Endothelial cell of umbilical vein (primary cell): Measurements from ENCODE around the gene PKNOX2. TPM values are rescaled to one million over a fixed set of nuclear protein-coding genes. Genes with fewer than 3 reads are reported as not detected.

Experiments
- BruUV-seq: library from RNA; stranded (reverse); fragments of 400-500 nt; replicated peaks from 2 replicates; lab custom pipeline; 2021; lab: Mats Ljungman, UMichigan
- CTCF ChIA-PET: fragments of 300-600, 350-600 bp; sonication (Branson Sonifier 250); formaldehyde crosslinking; loops from one replicate; lab custom pipeline; 2021; ENCODE audit warnings: antibody characterized with exemption, inconsistent platforms; lab: Charles Lee
- POLR2A ChIA-PET: fragments of 300-600, 350-600 bp; sonication (Branson Sonifier 250); formaldehyde crosslinking; loops from one replicate; lab custom pipeline; 2021; ENCODE audit warnings: antibody characterized with exemption, inconsistent platforms; lab: Charles Lee
- DNase-seq: peaks from one replicate; pipeline ENCODE4 v3.0.0-alpha.2; 2011; ENCODE audit warnings: low read depth, low spot score
- FAIRE-seq: peaks from 2 replicates; lab custom pipeline; 2011; peaks lifted over from hg19 to GRCh38; lab: Jason Lieb, UNC
- H2AFZ ChIP-seq: 2 replicates; pipeline ENCODE4 v1.6.0; 2012; ENCODE audit warnings: low read depth, low read length, control low read depth, inconsistent platforms
- H3K27ac ChIP-seq: 2 replicates; pipeline ENCODE4 v1.5.1; 2011; ENCODE audit warnings: low read depth, mild to moderate bottlenecking, control low read depth, low read length, moderate library complexity; ENCODE audit not compliant: insufficient read depth
- H3K27me3 ChIP-seq, 2 experiments: 2 replicates each; pipeline versions ENCODE4 v1.6.0 to v1.6.1; 2011; ENCODE audit warnings: low read length in 2 of 2, mixed read lengths in 1 of 2; ENCODE audit not compliant: control insufficient read depth in 2 of 2, insufficient read depth in 2 of 2
- H3K36me3 ChIP-seq, 2 experiments: 2 replicates in 1 of 2; 3 replicates in 1 of 2; pipeline ENCODE4 v1.5.1; 2011; ENCODE audit warnings: low read length in 2 of 2, mild to moderate bottlenecking in 1 of 2, moderate library complexity in 1 of 2; ENCODE audit not compliant: control insufficient read depth in 2 of 2, insufficient read depth in 2 of 2; ENCODE audit errors: extremely low read depth in 1 of 2
- H3K4me1 ChIP-seq: 3 replicates; pipeline ENCODE4 v1.5.1; 2011; ENCODE audit warnings: mild to moderate bottlenecking, low read length; ENCODE audit not compliant: control insufficient read depth, insufficient read depth; ENCODE audit errors: extremely low read depth
- H3K4me2 ChIP-seq: 2 replicates; pipeline ENCODE4 v1.6.1; 2011; ENCODE audit warnings: low read length, control low read depth, mixed read lengths; ENCODE audit not compliant: insufficient read depth
- H3K4me3 ChIP-seq, 3 experiments: fragments of 200-600 bp in 1 of 3; sonication (generic), shearing (Covaris generic) in 1 of 3; replicated peaks in 1 of 3; 2 replicates each; pipeline ENCODE4 v1.5.1; 2011 to 2016; ENCODE audit warnings: control low read depth in 3 of 3, low read length in 3 of 3, mild to moderate bottlenecking in 2 of 3, inconsistent platforms in 1 of 3, low read depth in 1 of 3, moderate library complexity in 1 of 3; ENCODE audit not compliant: insufficient read depth in 1 of 3
- H3K79me2 ChIP-seq: 2 replicates; pipeline ENCODE4 v1.6.0; 2012; ENCODE audit warnings: low read length, inconsistent platforms; ENCODE audit not compliant: control insufficient read depth, insufficient read depth
- H3K9ac ChIP-seq: replicated peaks from 2 replicates; pipeline ENCODE3; 2011; ENCODE audit warnings: low read length, control low read depth; ENCODE audit not compliant: insufficient read depth; ENCODE audit errors: extremely low read depth
- H3K9me1 ChIP-seq: replicated peaks from 3 replicates; pipeline ENCODE4 v1.6.0; 2011; ENCODE audit warnings: mild to moderate bottlenecking, low read length; ENCODE audit not compliant: control insufficient read depth, insufficient read depth; ENCODE audit errors: extremely low read depth
- H3K9me3 ChIP-seq: replicated peaks from 2 replicates; pipeline ENCODE4 v1.5.1; 2012; ENCODE audit warnings: low read length, inconsistent platforms; ENCODE audit not compliant: control insufficient read depth, insufficient read depth
- H4K20me1 ChIP-seq: replicated peaks from 2 replicates; pipeline ENCODE3; 2011; ENCODE audit warnings: mild to moderate bottlenecking, low read length; ENCODE audit not compliant: control insufficient read depth, insufficient read depth; ENCODE audit errors: extremely low read depth
- EZH2 ChIP-seq: IDR thresholded peaks from 2 replicates; pipeline ENCODE4 v1.6.1; 2012; ENCODE audit warnings: borderline replicate concordance, low read depth, mild to moderate bottlenecking, moderate library complexity, low read length, inconsistent platforms; ENCODE audit not compliant: severe bottlenecking
- GATA2 ChIP-seq: IDR thresholded peaks from 2 replicates; pipeline ENCODE4 v1.7.0; 2011; ENCODE audit warnings: low read depth, mild to moderate bottlenecking, moderate library complexity, mixed read lengths, low read length; ENCODE audit not compliant: insufficient read length, insufficient read depth
- JUN ChIP-seq: IDR thresholded peaks from 2 replicates; pipeline ENCODE4 v1.6.1; 2011; ENCODE audit warnings: borderline replicate concordance, low read depth; ENCODE audit not compliant: insufficient read length, insufficient read depth
- POLR2A ChIP-seq: IDR thresholded peaks from 2 replicates; pipeline ENCODE4 v1.6.1; 2012; ENCODE audit warnings: low read depth, mild to moderate bottlenecking, control low read depth, low read length
- dilution Hi-C: fragments of 300-500 bp; cut with MboI; formaldehyde crosslinking; loops from one replicate; pipeline ENCODE4 v1.15.0; 2019; ENCODE audit warnings: low sequenced_read_pairs; ENCODE audit not compliant: extremely low pct_ligation_motif_present
- intact Hi-C: fragments of 100-400 bp; cut with micrococcal nuclease; formaldehyde crosslinking; loops from one replicate; pipeline ENCODE4 v1.10.0; 2022
- polyA plus RNA-seq, 4 experiments: library from polyadenylated mRNA; depleted of rRNA in 3 of 4; stranded (reverse) in 3 of 4; unstranded in 1 of 4; fragments of >200 nt; gene quantifications; 2 replicates each; pipeline versions ENCODE4 v1.2.1 to v1.2.3, GENCODE V29; 2011 to 2012; ENCODE audit warnings: missing spikeins in 1 of 4
- total RNA-seq: library from RNA; stranded (reverse); gene quantifications from 2 replicates; pipeline ENCODE4 v1.2.3, GENCODE V29; 2021
- TF ChIP-seq, protein P1 (sequence below), 2 donors: IDR thresholded peaks; 1 replicate in 1 of 2; 2 replicates in 1 of 2; pipeline ENCODE4 v1.5.1; 2011; ENCODE audit warnings: low read length in 2 of 2, mild to moderate bottlenecking in 2 of 2, moderate library complexity in 2 of 2, control low read depth in 1 of 2, inconsistent platforms in 1 of 2, low read depth in 1 of 2; ENCODE audit not compliant: insufficient read depth in 1 of 2; ENCODE audit errors: extremely low read depth in 1 of 2

Gene PKNOX2
- total and polyA plus RNA-seq, 2 donors (not counting 3 experiments of a cell fraction or from before 2014, with no cell fraction given) = 0.11 to 0.91 TPM

GRCh38 chr11:125470355-125470754 is 305.8 kb downstream of the PKNOX2 start:
- POLR2A ChIA-PET = no interaction called here
- intact Hi-C loops = no loop called here
- dilution Hi-C loops = no loop called here
- Histone ChIP-seq H3K9ac (no peak overlapping the region), H3K4me2 (no peak overlapping the region), H3K27ac (no peak overlapping the region), H3K79me2 (no peaks in the 10 kb centered on the region), H4K20me1 (no peaks in the 10 kb centered on the region), H3K4me1 (no peaks in the 10 kb centered on the region), H3K9me1 (no peaks in the 10 kb centered on the region), H3K36me3 (no peaks in the 10 kb centered on the region), H3K9me3 (no peaks in the 10 kb centered on the region), H3K27me3 (no peaks in the 10 kb centered on the region), H2AFZ (no peak overlapping the region), H3K4me3 (no peak overlapping the region)
- no TSS peak for BruUV-seq
- CTCF ChIA-PET = no interaction called here
- DNase-seq = no peak
- no peak for TF ChIP-seq JUN
- FAIRE-seq = no peak

DNA sequence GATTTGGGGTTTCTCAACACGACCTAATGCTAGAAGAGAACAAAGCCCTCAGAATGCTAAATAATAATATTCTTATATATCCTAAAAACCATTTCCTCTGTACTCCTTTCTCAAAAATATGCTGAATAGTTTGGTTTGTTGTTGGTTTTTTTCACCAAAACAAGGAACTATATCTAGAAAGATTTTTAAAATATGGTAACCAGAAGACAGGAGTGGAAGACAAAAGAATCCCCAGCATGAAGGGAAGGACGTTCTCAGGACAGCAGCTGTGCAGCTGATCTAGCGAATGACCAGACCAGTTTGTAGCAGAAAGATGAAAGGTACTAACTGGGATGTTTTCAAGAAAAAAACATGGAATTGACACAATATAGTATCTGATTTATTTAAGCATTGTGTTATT is 312.2 kb downstream of the PKNOX2 start:
- intact Hi-C loops (no loop called here), dilution Hi-C loops (no loop called here)
- Histone ChIP-seq H3K9ac (no peak overlapping the region), H3K79me2 (no peaks in the 10 kb centered on the region), H3K27ac (no peak overlapping the region), H3K27me3 (no peaks in the 10 kb centered on the region), H2AFZ (no peak overlapping the region), H3K4me3 (no peak overlapping the region), H3K9me1 (no peaks in the 10 kb centered on the region), H3K36me3 (no peaks in the 10 kb centered on the region), H4K20me1 (no peaks in the 10 kb centered on the region), H3K9me3 (no peaks in the 10 kb centered on the region), H3K4me2 (no peak overlapping the region), H3K4me1 (no peaks in the 10 kb centered on the region)
- FAIRE-seq (no peak), DNase-seq (no peak)
- no TSS peak for BruUV-seq
- CTCF ChIA-PET = no interaction called here
- TF ChIP-seq, protein P1, sequence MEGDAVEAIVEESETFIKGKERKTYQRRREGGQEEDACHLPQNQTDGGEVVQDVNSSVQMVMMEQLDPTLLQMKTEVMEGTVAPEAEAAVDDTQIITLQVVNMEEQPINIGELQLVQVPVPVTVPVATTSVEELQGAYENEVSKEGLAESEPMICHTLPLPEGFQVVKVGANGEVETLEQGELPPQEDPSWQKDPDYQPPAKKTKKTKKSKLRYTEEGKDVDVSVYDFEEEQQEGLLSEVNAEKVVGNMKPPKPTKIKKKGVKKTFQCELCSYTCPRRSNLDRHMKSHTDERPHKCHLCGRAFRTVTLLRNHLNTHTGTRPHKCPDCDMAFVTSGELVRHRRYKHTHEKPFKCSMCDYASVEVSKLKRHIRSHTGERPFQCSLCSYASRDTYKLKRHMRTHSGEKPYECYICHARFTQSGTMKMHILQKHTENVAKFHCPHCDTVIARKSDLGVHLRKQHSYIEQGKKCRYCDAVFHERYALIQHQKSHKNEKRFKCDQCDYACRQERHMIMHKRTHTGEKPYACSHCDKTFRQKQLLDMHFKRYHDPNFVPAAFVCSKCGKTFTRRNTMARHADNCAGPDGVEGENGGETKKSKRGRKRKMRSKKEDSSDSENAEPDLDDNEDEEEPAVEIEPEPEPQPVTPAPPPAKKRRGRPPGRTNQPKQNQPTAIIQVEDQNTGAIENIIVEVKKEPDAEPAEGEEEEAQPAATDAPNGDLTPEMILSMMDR (IDR thresholded peaks at IDR 0.05; ENCODE audit: extremely low read depth in 1 of 2, insufficient read depth in 1 of 2, low read depth in 1 of 2, low read length in 2 of 2) = no peak
- TF ChIP-seq POLR2A (no peak), EZH2 (no peak), GATA2 (no peak), JUN (no peak)
- POLR2A ChIA-PET = no interaction called here
